Measurements from ENCODE around the gene TMTC4.
"Not testable (repeated sequence)": the region's sequence is repeated elsewhere in the genome, so short reads cannot be mapped to it uniquely, and the experiment has no call there.

- TF ChIP-seq CTCF (conservative IDR thresholded peaks at IDR 0.05; ENCODE audit: low read length); EZH2phosphoT487 (IDR thresholded peaks at IDR 0.05; ENCODE audit: borderline replicate concordance, low read depth, low read length): not testable (repeated sequence)
These were observed 55.7 kb downstream of the TMTC4 start for GRCh38 chr13:100618897-100619296.
